Activated naive CD8-positive, alpha-beta T cell treated with anti-CD3 and anti-CD28 coated beads, Interleukin-2, amount 50 U/mL, for 24 hours (primary cell): Measurements from ENCODE around the gene SDHAF4.
"Not testable (repeated sequence)": the region's sequence is repeated elsewhere in the genome, so short reads cannot be mapped to it uniquely, and the experiment has no call there.

ENCODE experiments used
- ATAC-seq: fragments of 150-1000 bp; cut with Tn5 transposase; one replicate; pipeline ENCODE4 v1.10.0; 2021
- DNase-seq: peaks from one replicate; pipeline ENCODE4 v3.0.0; 2021
- H3K27ac Mint-ChIP-seq: one replicate; pipeline ENCODE4 v1.8.0; 2021; ENCODE audit warnings: mild to moderate bottlenecking, mixed read lengths
- H3K27me3 Mint-ChIP-seq: one replicate; pipeline ENCODE4 v1.8.0; 2021; ENCODE audit warnings: mixed read lengths
- H3K36me3 Mint-ChIP-seq: one replicate; pipeline ENCODE4 v1.8.0; 2021; ENCODE audit warnings: low read depth, mixed read lengths
- H3K4me1 Mint-ChIP-seq: one replicate; pipeline ENCODE4 v1.8.0; 2021; ENCODE audit warnings: mixed read lengths
- H3K4me3 Mint-ChIP-seq: one replicate; pipeline ENCODE4 v1.8.0; 2021; ENCODE audit warnings: mild to moderate bottlenecking, moderate library complexity, mixed read lengths
- H3K9me3 Mint-ChIP-seq: one replicate; pipeline ENCODE4 v1.8.0; 2021; ENCODE audit warnings: mixed read lengths

SDHAF4 gene

DNA sequence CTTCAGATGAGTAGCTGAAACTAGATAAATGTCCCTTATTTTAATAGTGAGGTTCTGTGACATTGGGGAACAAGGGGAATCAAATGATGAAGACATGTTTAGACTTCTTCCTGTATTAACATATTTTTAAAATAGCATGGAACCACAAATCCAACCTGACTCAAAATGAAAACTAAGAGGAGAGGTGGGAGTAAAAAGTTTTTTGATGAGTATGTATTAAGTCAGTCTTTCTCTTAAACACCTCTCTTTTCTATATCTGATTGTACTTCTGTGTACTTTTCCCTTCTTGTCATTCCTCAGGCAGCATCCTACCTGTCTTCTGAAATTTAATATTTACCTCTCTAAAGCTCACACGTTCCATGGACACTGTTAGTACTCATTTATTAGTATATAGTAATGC lies 8.7 kb upstream of the SDHAF4 start:
- peak overlapping the region; percentile 20 for H3K27ac Mint-ChIP-seq
- peak; percentile 83 for ATAC-seq
- H3K4me3 Mint-ChIP-seq = peak overlapping the region; percentile 12

DNA sequence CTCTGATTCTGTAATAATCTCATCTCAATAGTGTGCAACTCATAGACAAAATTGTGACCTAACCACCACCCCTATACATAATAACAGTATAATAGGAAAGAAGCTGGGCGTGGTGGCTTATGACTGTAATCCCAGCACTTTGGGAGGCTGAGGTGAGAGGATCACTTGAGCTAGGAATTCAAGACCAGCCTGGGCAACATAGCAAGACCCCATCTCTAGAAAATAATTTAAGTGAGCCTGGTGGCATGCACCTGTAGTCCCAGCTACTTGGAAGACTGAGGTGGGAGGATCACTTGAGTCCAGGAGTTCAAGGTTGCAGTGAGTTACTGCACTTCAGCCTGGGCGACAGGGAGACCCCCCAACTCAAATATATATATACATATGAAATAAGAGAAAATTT lies 4.3 kb upstream of the SDHAF4 start:
- not testable (repeated sequence) for H3K27ac Mint-ChIP-seq, H3K27me3 Mint-ChIP-seq, ATAC-seq, DNase-seq, H3K4me3 Mint-ChIP-seq, H3K36me3 Mint-ChIP-seq, H3K9me3 Mint-ChIP-seq
- H3K4me1 Mint-ChIP-seq = peaks cover 21% of the 10 kb centered on the region

More for the DNA sequence above, 8.7 kb upstream of the SDHAF4 start:
- no peak for DNase-seq
- Mint-ChIP-seq H3K36me3 (peaks cover 4% of the 10 kb centered on the region), H3K9me3 (no peaks in the 10 kb centered on the region), H3K27me3 (no peaks in the 10 kb centered on the region), H3K4me1 (peaks cover 16% of the 10 kb centered on the region)

DNA sequence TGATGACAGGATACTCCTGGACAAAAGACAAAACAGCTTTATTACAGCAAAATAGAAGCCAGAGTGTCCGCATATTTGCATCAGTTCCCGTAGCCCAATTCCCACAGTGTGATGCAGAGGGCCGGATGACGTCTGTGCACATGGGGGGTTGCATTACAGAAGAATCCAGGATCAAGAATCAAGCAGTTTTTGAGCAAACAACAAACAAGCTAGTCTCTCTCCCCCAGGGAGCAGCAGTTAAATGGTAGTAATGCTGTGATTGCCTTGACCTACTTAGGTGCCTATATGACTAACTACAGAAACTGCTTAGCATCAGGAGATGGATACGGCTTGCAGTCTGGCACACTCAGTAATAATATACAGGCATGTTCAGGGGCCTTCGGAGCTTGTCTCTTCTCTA lies 3.2 kb upstream of the SDHAF4 start:
- ATAC-seq (no peak), DNase-seq (no peak)
- no peak overlapping the region for H3K4me3 Mint-ChIP-seq
- H3K4me1 Mint-ChIP-seq = peaks cover 17% of the 10 kb centered on the region
- H3K27me3 Mint-ChIP-seq = no peaks in the 10 kb centered on the region
- H3K27ac Mint-ChIP-seq = no peak overlapping the region
- peaks cover 8% of the 10 kb centered on the region for H3K36me3 Mint-ChIP-seq
- no peaks in the 10 kb centered on the region for H3K9me3 Mint-ChIP-seq

DNA sequence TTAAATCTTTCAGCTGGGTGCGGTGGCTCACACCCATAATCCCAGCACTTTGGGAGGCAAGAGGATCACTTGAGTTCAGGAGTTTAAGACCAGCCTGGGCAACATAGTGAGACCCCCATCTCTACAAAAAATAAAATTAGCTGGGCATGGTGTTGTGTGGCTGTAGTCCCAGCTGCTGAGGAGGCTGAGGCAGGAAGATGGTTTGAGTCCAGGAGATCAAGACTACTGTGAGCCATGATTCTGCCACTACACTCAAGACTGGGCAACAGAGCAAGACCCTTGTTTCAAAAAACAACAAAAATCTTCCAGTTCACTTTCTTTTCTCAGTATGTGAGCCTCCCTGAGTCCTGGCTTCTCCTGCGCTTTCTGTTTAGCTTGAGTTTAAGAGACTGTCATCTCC lies 7.9 kb downstream of the SDHAF4 start:
- Mint-ChIP-seq H3K27me3 (no peaks in the 10 kb centered on the region), H3K9me3 (no peaks in the 10 kb centered on the region), H3K36me3 (peaks cover 8% of the 10 kb centered on the region), H3K27ac (no peak overlapping the region), H3K4me3 (no peak overlapping the region), H3K4me1 (peaks cover 1% of the 10 kb centered on the region)
- no peak for DNase-seq
- ATAC-seq = no peak

DNA sequence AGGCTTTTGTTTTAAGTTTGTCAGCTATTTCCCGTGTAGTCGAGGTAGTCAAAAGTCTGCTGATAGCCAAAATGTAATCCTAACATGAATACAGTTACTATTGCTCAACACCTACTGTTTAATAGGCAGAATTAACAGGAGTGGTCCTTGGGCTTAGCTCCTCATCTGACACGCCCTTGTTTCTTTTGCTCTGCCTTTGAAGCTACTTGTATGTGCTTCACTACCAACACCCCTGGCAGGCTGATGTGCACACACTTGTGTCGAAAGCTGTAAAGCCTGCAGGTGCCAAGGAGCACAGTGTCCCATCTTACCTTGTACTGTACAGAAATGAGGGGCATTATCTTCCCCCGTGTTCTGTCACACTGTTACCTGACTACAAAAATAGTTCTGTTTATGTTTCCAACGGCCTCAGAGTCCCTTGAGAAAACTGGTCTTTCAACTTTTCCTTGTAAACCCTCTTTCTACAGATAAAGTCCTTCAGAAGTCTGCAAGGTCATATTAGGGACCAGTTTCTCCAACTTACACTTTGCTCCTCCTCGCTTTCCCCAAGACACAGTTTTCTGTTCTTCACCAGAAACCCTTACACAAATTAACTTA lies 9.3 kb downstream of the SDHAF4 start:
- H3K9me3 Mint-ChIP-seq = no peaks in the 10 kb centered on the region
- no peaks in the 10 kb centered on the region for H3K4me1 Mint-ChIP-seq
- peaks cover 12% of the 10 kb centered on the region for H3K36me3 Mint-ChIP-seq
- ATAC-seq (no peak), DNase-seq (no peak)
- no peak overlapping the region for H3K4me3 Mint-ChIP-seq
- no peaks in the 10 kb centered on the region for H3K27me3 Mint-ChIP-seq
- H3K27ac Mint-ChIP-seq = no peak overlapping the region

DNA sequence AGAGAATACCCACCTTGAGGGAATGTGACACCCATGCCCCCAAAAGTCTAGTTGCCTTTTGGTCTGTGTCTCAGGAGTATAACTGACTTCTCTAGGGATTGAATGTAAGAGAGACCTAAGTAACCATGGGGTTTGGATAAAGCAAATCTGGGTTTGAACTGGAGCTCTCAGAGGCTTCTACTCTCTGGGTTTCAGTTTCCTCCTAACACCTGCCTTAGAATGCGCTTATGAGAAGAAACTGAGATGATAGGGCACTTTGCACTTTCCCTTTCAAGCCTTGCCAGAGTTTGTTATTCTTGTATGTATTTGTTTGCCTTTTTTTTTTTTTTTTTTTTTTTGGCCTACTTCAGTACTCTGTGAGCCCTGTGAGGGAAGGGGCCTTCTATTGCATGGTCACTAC lies 19.4 kb downstream of the SDHAF4 start:
- no peak for DNase-seq
- H3K36me3 Mint-ChIP-seq = peaks cover 29% of the 10 kb centered on the region
- ATAC-seq = no peak
- H3K4me3 Mint-ChIP-seq = no peak overlapping the region
- no peaks in the 10 kb centered on the region for H3K4me1 Mint-ChIP-seq
- H3K27ac Mint-ChIP-seq = no peak overlapping the region
- no peaks in the 10 kb centered on the region for H3K27me3 Mint-ChIP-seq
- H3K9me3 Mint-ChIP-seq = no peaks in the 10 kb centered on the region

DNA sequence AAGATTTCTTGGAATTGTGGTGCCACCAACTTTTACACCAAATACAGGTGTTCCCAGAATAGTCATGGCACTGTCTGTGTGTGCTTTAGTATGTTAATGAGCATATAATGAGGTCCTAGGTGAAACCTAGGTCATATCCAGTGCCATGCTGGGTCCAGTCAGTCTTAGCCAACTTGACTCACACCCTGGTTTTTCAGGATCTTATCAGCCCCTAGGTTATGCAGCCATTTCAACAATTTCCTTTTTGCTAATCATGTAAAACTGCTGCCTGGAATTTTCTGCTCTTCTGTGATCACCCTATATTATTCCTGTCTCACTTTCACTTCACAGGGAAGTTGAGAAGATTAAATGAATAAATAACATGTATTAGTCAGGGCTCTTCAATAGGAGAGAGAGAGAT lies 23.7 kb downstream of the SDHAF4 start:
- Mint-ChIP-seq H3K27ac (no peak overlapping the region), H3K4me3 (no peak overlapping the region), H3K9me3 (no peaks in the 10 kb centered on the region), H3K4me1 (no peaks in the 10 kb centered on the region), H3K36me3 (peaks cover 12% of the 10 kb centered on the region), H3K27me3 (no peaks in the 10 kb centered on the region)
- DNase-seq (no peak), ATAC-seq (no peak)

DNA sequence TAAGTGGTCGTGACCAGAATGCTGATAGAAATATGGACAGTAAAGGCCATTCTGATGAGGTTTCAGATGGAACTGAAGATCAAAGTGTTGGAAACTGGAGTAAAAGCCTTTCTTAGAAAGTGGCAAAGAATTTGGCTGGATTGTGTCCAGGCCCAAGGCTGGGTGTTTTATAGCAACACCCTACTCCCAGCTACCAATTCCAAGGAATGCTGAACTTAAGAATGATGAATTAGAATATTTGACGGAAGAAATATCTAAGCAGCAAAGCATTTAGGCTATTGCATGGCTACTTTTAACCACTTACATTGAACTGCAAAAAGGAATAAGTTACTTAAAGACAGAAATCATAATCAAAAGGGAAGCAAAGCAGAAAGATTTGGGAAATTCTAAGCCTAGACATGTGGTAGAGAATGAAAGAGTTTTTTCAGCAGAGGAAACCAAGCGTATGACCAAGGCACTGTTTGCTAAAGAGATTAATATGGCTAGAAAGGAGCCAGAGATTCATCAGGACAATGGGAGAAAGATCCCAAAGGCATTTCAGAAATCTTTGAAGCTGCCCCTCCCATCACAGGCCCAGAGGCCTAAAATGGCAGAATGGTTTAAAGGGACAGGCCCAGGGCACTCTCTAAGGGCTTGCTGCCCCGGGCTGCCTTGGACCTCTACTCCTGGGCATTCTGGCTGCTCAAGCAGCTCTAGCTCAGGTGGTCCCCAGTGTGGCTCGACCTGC lies 25.8 kb downstream of the SDHAF4 start:
- Mint-ChIP-seq H3K4me1 (no peaks in the 10 kb centered on the region), H3K4me3 (no peak overlapping the region), H3K27ac (no peak overlapping the region), H3K36me3 (peaks cover 6% of the 10 kb centered on the region), H3K27me3 (no peaks in the 10 kb centered on the region), H3K9me3 (no peaks in the 10 kb centered on the region)
- ATAC-seq (no peak), DNase-seq (no peak)

DNA sequence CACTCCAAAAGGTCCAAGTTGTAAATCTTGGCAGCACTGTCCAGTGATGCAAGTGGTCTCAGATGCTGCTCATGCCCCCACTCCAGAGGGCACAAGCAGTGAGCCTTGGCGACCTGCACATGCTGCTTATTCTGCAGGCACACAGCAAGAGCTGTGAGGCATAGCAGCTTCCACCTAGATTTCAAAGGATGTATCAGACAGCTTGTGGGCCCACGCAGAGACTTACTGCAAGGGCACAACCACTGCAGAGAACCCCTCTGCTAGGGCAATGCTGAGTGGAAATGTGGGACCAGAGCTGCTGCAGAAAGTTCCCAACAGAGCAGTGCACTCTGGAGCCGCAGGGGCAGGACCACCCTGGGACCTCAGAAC lies 26.4 kb downstream of the SDHAF4 start:
- ATAC-seq = no peak
- no peak overlapping the region for H3K4me3 Mint-ChIP-seq
- H3K27me3 Mint-ChIP-seq = no peaks in the 10 kb centered on the region

DNA sequence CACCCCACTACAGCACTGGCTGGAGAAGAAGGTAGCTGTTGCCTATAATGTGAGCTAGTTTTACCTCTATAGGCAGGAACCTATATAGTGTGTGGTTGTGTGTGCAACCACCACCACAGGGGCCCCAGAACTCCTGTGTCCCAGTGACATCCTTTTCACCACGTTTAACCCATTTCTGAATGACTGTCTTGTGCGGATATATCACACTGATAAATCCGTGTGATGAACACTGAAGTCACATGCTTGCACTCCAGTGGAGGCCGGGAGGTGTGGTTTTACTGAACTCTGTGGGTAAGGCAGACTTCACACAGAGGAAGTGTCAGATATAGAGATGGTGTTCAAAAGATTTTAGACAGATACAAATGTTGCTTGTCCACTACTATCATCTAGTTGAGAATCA lies 32.5 kb downstream of the SDHAF4 start:
- Mint-ChIP-seq H3K9me3 (no peaks in the 10 kb centered on the region), H3K4me3 (no peak overlapping the region), H3K27me3 (no peaks in the 10 kb centered on the region), H3K27ac (no peak overlapping the region), H3K36me3 (peaks cover under 1% of the 10 kb centered on the region), H3K4me1 (peaks cover 3% of the 10 kb centered on the region)
- DNase-seq (no peak), ATAC-seq (peak; percentile 75)

More for the DNA sequence above, 26.4 kb downstream of the SDHAF4 start:
- Mint-ChIP-seq H3K4me1 (no peaks in the 10 kb centered on the region), H3K9me3 (no peaks in the 10 kb centered on the region), H3K27ac (no peak overlapping the region), H3K36me3 (peaks cover 6% of the 10 kb centered on the region)
- no peak for DNase-seq

DNA sequence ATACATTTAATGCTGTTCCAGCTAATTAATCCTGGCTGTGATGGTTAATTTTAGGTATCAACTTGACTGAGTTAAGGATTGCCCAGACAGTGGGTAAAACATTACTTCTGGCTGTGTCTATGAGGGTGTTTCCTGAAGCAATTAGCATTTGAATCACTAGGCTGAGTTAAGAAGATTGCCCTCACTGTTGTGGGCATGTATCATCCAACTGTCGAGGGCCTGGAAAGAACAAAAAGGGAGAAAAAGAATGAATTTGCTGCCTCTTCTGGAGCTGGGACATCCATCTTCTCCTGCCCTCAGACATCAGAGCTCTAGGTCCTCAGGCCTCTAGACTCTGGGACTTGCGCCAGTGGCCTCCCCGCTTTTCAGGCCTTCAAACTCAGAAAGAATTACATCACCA lies 34.3 kb downstream of the SDHAF4 start:
- H3K27ac Mint-ChIP-seq = no peak overlapping the region
- peaks cover 3% of the 10 kb centered on the region for H3K4me1 Mint-ChIP-seq
- no peak overlapping the region for H3K4me3 Mint-ChIP-seq
- H3K27me3 Mint-ChIP-seq = peaks cover 2% of the 10 kb centered on the region
- ATAC-seq (no peak), DNase-seq (no peak)
- peaks cover under 1% of the 10 kb centered on the region for H3K36me3 Mint-ChIP-seq
- peaks cover 8% of the 10 kb centered on the region for H3K9me3 Mint-ChIP-seq

DNA sequence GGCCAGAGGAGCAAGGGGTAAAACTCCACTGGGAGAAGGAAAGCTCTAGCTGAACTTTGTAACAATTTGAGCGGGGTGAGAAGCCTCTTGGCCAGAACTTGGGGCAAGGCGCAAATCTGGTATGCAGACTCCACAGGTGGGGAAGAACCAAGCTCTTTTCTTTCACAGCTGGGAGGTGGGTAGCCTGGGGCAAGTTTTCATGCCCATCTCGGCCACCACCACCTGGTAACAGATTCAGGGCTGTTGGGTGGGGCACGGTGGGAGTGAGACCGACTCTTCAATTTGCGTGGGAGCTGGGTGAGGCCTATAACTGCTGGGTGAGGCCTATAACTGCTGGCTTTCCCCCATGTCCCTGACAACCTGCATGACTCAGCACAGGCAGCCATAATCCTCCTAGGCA lies 37.5 kb downstream of the SDHAF4 start:
- no peak for DNase-seq
- H3K36me3 Mint-ChIP-seq = peaks cover 1% of the 10 kb centered on the region
- no peak overlapping the region for H3K27ac Mint-ChIP-seq
- peaks cover 11% of the 10 kb centered on the region for H3K4me1 Mint-ChIP-seq
- ATAC-seq = no peak
- H3K9me3 Mint-ChIP-seq = peaks cover 10% of the 10 kb centered on the region
- peaks cover 2% of the 10 kb centered on the region for H3K27me3 Mint-ChIP-seq
- H3K4me3 Mint-ChIP-seq = no peak overlapping the region

DNA sequence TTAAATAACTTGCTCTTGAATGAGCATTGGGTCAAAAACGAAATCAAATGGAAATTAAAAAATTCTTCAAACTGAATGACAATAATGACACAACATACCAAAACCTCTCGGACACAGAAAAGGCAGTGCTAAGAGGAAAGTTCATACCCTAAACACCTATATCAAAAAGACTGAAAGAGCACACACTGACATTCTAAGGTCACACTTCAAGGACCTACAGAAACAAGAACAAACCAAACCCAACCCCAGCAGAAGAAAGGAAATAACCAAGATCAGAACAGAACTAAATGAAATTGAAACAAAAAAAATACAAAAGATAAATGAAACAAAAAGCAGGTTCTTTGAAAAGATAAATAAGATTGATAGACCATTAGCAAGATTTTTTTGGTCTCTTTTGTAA lies 40.6 kb downstream of the SDHAF4 start:
- not testable (repeated sequence) for H3K4me1 Mint-ChIP-seq, H3K27ac Mint-ChIP-seq, ATAC-seq, DNase-seq, H3K4me3 Mint-ChIP-seq, H3K36me3 Mint-ChIP-seq, H3K27me3 Mint-ChIP-seq, H3K9me3 Mint-ChIP-seq

DNA sequence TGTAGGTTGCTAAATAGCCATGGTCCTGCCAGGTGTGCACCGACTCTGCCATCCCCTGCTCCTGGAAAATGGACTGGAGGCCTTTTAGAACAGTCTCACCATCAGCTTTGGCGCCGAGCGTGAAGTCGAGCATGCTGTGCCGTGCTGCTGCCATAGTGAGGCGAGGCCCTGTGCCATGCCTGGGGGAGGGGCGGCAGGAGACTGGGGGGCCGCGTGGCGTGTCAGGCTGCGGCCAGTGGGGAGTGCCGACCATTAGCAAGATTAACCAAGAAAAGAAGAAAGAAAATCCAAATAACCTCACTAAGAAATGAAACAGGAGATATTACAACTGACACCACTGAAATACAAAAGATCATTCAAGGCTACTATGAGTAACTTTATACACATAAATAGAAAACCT lies 42.5 kb downstream of the SDHAF4 start:
- H3K9me3 Mint-ChIP-seq, H3K27ac Mint-ChIP-seq, H3K27me3 Mint-ChIP-seq: not testable (repeated sequence)

DNA sequence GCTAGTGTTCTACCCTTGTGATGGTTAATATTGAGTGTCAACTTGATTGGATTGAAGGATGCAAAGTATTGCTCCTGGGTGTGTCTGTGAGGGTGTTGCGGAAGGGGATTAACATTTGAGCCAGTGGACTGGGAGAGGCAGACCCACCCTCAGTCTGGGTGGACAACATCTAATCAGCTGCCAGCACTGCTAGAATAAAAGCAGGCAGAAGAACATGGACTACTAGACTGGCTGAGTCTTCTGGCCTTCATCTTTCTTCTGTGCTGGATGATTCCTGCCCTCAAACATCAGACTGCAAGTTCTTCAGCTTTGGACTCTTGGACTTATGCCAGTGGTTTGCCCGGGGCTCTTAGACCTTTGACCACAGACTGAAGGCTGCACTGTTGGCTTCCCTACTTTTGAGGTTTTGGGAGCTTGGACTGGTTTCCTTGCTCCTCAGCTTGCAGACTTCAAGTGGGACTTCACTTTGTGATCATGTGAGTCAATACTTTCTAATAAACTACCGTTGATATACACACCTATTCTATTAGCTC lies 50.1 kb downstream of the SDHAF4 start:
- DNase-seq (no peak), ATAC-seq (no peak)
- Mint-ChIP-seq H3K27ac (no peak overlapping the region), H3K27me3 (no peaks in the 10 kb centered on the region), H3K4me3 (no peak overlapping the region), H3K4me1 (no peaks in the 10 kb centered on the region), H3K9me3 (no peaks in the 10 kb centered on the region), H3K36me3 (no peaks in the 10 kb centered on the region)

More for the DNA sequence above, 42.5 kb downstream of the SDHAF4 start:
- not testable (repeated sequence) for H3K4me1 Mint-ChIP-seq, ATAC-seq, H3K36me3 Mint-ChIP-seq, DNase-seq, H3K4me3 Mint-ChIP-seq
